HCT116 (cell line): ENCODE data around the gene B3GNT5. TPM values are rescaled to one million over a fixed set of nuclear protein-coding genes. Genes with fewer than 3 reads are reported as not detected.

ENCODE experiments used
- ATAC-seq: fragments of 200-7000 bp; cut with Tn5 transposase; 2 replicates; pipeline ENCODE4 v1.9.1; 2020; ENCODE audit warnings: mild to moderate bottlenecking, moderate library complexity
- BruUV-seq: library from RNA; stranded (reverse); fragments of 400-500 nt; replicated peaks from 2 replicates; lab custom pipeline; 2021; lab: Mats Ljungman, UMichigan
- CTCF ChIA-PET: fragments of 300-600 bp; sonication (Branson Sonifier 250); formaldehyde crosslinking; loops from one replicate; lab custom pipeline; 2021; ENCODE audit warnings: antibody characterized with exemption; lab: Charles Lee
- POLR2A ChIA-PET: fragments of 300-600, 350-600 bp; sonication (Branson Sonifier 250); formaldehyde crosslinking; loops from one replicate; lab custom pipeline; 2021; ENCODE audit warnings: antibody characterized with exemption; lab: Charles Lee
- RAD21 ChIA-PET, 2 experiments: fragments of 300-600 bp; sonication (Branson Sonifier 250); formaldehyde crosslinking; loops; one replicate each; lab custom pipeline; 2023; ENCODE audit warnings: low total read pairs in 2 of 2; ENCODE audit not compliant: uncharacterized antibody in 2 of 2, unreplicated experiment in 2 of 2, low non-redundant PET in 1 of 2; lab: Charles Lee
- DNase-seq: peaks from one replicate; pipeline ENCODE4 v3.0.0-alpha.2; 2010; ENCODE audit warnings: low read depth, low spot score
- H2AFZ ChIP-seq: fragments of 200-600 bp; shearing (Covaris generic), sonication (generic); 2 replicates; pipeline ENCODE4 v1.6.1; 2017; ENCODE audit warnings: low read depth, mixed run types, mixed read lengths, antibody characterized with exemption, low read length; ENCODE audit not compliant: poor library complexity, severe bottlenecking
- H3K27ac ChIP-seq: 2 replicates; pipeline ENCODE4 v1.5.1; 2012; ENCODE audit warnings: low read depth, low read length
- H3K27me3 ChIP-seq: fragments of 200-600 bp; sonication (generic); 2 replicates; pipeline ENCODE4 v1.6.1; 2016; ENCODE audit warnings: mixed run types, low read length, mixed read lengths; ENCODE audit not compliant: insufficient read depth
- H3K36me3 ChIP-seq, 2 experiments: fragments of 200-500 bp in 1 of 2; fragments of 200-600 bp in 1 of 2; sonication (Bioruptor generic) in 1 of 2; sonication (generic) in 1 of 2; 2 replicates each; pipeline versions ENCODE4 v1.5.1 to v1.6.1; 2014 to 2016; ENCODE audit warnings: low read length in 2 of 2, inconsistent platforms in 1 of 2, mixed read lengths in 1 of 2, mixed run types in 1 of 2; ENCODE audit not compliant: insufficient read depth in 2 of 2, control insufficient read depth in 1 of 2
- H3K4me1 ChIP-seq, 2 experiments: fragments of 200-600 bp in 1 of 2; sonication (generic) in 1 of 2; 2 replicates each; pipeline versions ENCODE4 v1.5.1 to v1.6.1; 2012 to 2017; ENCODE audit warnings: low read length in 2 of 2, inconsistent platforms in 1 of 2, mild to moderate bottlenecking in 1 of 2, mixed read lengths in 1 of 2, mixed run types in 1 of 2, moderate library complexity in 1 of 2; ENCODE audit not compliant: insufficient read depth in 2 of 2, control insufficient read depth in 1 of 2
- H3K4me2 ChIP-seq: fragments of 200-600 bp; sonication (generic); 2 replicates; pipeline ENCODE4 v1.6.1; 2017; ENCODE audit warnings: mixed run types, low read length, mixed read lengths
- H3K4me3 ChIP-seq, 2 experiments: fragments of 200-600 bp in 1 of 2; sonication (generic) in 1 of 2; replicated peaks in 1 of 2; 2 replicates each; pipeline ENCODE4 v1.5.1; 2011 to 2016; ENCODE audit warnings: low read length in 2 of 2, control low read depth in 1 of 2, low read depth in 1 of 2, mild to moderate bottlenecking in 1 of 2, mixed read lengths in 1 of 2, mixed run types in 1 of 2
- H3K79me2 ChIP-seq: fragments of 200-600 bp; sonication (generic); 2 replicates; pipeline ENCODE4 v1.6.1; 2017; ENCODE audit warnings: mild to moderate bottlenecking, mixed run types, low read length, moderate library complexity, mixed read lengths; ENCODE audit not compliant: insufficient read depth
- H3K9ac ChIP-seq: fragments of 200-600 bp; sonication (generic); 2 replicates; pipeline ENCODE4 v1.6.1; 2016; ENCODE audit warnings: low read length, mixed read lengths
- H3K9me2 ChIP-seq: fragments of 200-600 bp; sonication (generic), shearing (Covaris generic); 2 replicates; pipeline ENCODE4 v1.6.1; 2017; ENCODE audit warnings: mixed run types, mild to moderate bottlenecking, moderate library complexity; ENCODE audit not compliant: insufficient read depth
- H3K9me3 ChIP-seq, 2 experiments: fragments of 200-500 bp in 1 of 2; fragments of 200-600 bp in 1 of 2; sonication (Bioruptor generic) in 1 of 2; sonication (generic) in 1 of 2; 2 replicates each; pipeline ENCODE4 v1.6.1; 2014 to 2017; ENCODE audit warnings: low read length in 2 of 2, mixed read lengths in 2 of 2, inconsistent platforms in 1 of 2, low read depth in 1 of 2, mild to moderate bottlenecking in 1 of 2, mixed run types in 1 of 2, moderate library complexity in 1 of 2; ENCODE audit not compliant: control insufficient read depth in 1 of 2, insufficient read depth in 1 of 2
- H4K20me1 ChIP-seq: fragments of 200-600 bp; sonication (generic), shearing (Covaris generic); 2 replicates; pipeline ENCODE4 v1.6.1; 2017; ENCODE audit warnings: mixed run types, mild to moderate bottlenecking, moderate library complexity; ENCODE audit not compliant: insufficient read depth
- CBX3 ChIP-seq: IDR thresholded peaks from 2 replicates; pipeline ENCODE4 v1.6.1; 2012; ENCODE audit warnings: low read depth
- EGR1 ChIP-seq: IDR thresholded peaks from 2 replicates; pipeline ENCODE4 v1.6.1; 2012; ENCODE audit warnings: low read depth
- FOSL1 ChIP-seq: IDR thresholded peaks from 2 replicates; pipeline ENCODE4 v1.6.1; 2012; ENCODE audit warnings: low read depth
- SP1 ChIP-seq: IDR thresholded peaks from 2 replicates; pipeline ENCODE4 v1.6.1; 2012; ENCODE audit warnings: low read depth
- SRF ChIP-seq: IDR thresholded peaks from 2 replicates; pipeline ENCODE4 v1.6.1; 2012; ENCODE audit warnings: low read depth
- TCF7L2 ChIP-seq: IDR thresholded peaks from 2 replicates; pipeline ENCODE4 v1.7.0; 2011; ENCODE audit warnings: borderline replicate concordance, inconsistent platforms; ENCODE audit not compliant: insufficient read depth, insufficient read length; ENCODE audit errors: extremely low read depth
- ZFX ChIP-seq: fragments of 450-650 bp; IDR thresholded peaks from 2 replicates; pipeline ENCODE4 v1.6.1; 2017
- intact Hi-C: fragments of 100-400 bp; cut with micrococcal nuclease; formaldehyde crosslinking; loops from 2 replicates; pipeline ENCODE4 v1.10.0; 2022
- total RNA-seq: library from RNA; stranded (reverse); gene quantifications from one replicate; pipeline ENCODE4 v1.2.1, GENCODE V29; 2021; ENCODE audit not compliant: unreplicated experiment
- TF ChIP-seq, protein P1 (sequence below): IDR thresholded peaks from 2 replicates; pipeline ENCODE4 v1.6.1; 2012
- TF ChIP-seq, protein P2 (sequence below), 3 experiments: fragments of 200-600 bp in 1 of 3; sonication (generic) in 1 of 3; IDR thresholded peaks in 2 of 3; conservative IDR thresholded peaks in 1 of 3; 2 replicates each; pipeline ENCODE4 v1.5.1; 2012 to 2017; ENCODE audit warnings: low read depth in 2 of 3, low read length in 2 of 3, antibody characterized with exemption in 1 of 3, borderline replicate concordance in 1 of 3, control low read depth in 1 of 3, mild to moderate bottlenecking in 1 of 3, mixed read lengths in 1 of 3, mixed run types in 1 of 3, moderate library complexity in 1 of 3; ENCODE audit not compliant: insufficient read depth in 1 of 3

Gene B3GNT5
- total RNA-seq, 1 experiment from 2014 or later = 25.3 TPM

DNA sequence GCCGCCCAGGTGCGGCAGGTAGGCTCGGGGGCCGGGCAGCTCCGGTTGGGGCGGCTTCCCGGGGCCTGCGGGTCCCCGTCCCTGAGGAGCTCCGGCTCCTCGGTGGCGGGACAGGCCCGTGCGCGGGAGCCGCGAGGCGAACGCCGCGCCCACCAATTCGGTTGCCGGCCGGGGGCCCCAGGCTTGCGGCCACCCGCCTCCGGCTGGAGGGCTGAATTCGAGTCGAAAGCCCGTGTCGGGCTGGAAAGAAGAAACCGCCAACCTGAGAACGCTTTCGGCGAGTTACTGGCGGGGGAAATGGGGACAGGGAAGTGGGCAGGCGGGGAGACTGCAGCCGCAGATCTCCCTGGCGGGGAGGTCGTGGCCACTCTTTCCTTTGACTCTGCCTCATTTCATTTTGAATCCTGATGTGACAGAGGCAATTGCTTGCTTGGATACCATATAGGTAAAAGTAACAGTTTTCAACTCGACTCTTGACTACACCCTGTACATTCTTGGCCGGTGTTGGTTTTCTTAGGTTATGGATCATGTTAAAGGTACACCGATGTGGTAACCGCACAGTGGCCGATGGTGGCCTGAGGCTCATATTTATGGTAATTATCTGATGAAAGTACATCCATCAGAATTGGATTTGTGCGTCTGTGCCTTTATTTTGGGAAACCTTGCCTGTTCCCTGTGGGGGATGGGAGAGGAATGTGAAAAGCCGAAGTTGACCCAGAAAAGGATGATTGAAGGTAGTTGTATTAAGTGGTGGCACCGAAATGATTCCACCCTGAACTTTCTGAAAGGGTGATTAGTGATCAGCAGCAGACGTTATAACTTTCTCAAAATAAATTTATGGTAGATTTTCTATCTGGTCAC, 1.7 kb downstream of the B3GNT5 start:
- POLR2A ChIA-PET = no interaction called here
- Histone ChIP-seq H3K27ac (peak overlapping the region; percentile 73), H3K27me3 (no peaks in the 10 kb centered on the region), H3K9ac (peak overlapping the region; percentile 85), H3K9me3 (no peaks in the 10 kb centered on the region), H3K4me1 (peaks cover 9 to 25% of the 10 kb centered on the region in 2 experiments; a peak in 3 of 4 replicates), H3K4me2 (peak overlapping the region; percentile 87), H3K79me2 (peaks cover 58% of the 10 kb centered on the region)
- DNase-seq = no peak
- no TSS peak for BruUV-seq
- RAD21 ChIA-PET = no interaction called here
- peak; percentile 5 for TF ChIP-seq TCF7L2
- TF ChIP-seq ZFX = peak; percentile 89; the same call in 1 of the 2 replicates
- TF ChIP-seq SP1 = no peak
- no peak for TF ChIP-seq CBX3
- TF ChIP-seq, all 23 proteins: peak for 2
- Histone ChIP-seq H2AFZ (no peak overlapping the region), H3K36me3 (no peaks in the 10 kb centered on the region), H3K9me2 (no peaks in the 10 kb centered on the region), H3K4me3 (peak overlapping the region; percentile 86 to 92), H4K20me1 (peaks cover 5% of the 10 kb centered on the region; the same call in 1 of the 2 replicates)
- ATAC-seq = peak; percentile 33
- CTCF ChIA-PET = interaction anchor here (0.6 to 1.7 kb wide), 2 partner anchors 127 to 128 kb away, joined by 3 to 6 read pairs; no protein-coding TSS in a partner anchor
- intact Hi-C loops = loop anchor here (2.0 kb wide), 1 partner anchor 128 kb away; no protein-coding TSS in a partner anchor

DNA sequence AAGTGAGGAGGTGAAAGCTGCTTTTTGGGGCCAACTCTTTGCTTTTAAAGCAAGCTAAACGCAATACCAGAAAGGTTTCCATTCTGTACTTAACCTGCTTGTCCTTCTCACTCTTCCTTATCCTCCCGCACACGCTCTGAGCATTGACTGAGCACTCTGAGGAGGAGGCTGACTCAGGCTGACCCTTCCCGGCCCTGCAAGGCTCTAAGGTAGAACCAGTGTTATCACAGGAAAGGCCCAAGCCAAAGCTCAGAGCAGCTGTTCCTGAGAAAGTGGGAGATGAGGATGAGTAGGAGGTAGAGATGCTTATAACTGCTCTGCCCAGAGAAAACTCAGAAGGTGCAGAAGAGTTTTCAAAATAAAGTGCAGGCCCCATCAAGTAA, 2.3 kb downstream of the B3GNT5 start:
- DNase-seq = no peak
- peaks cover 9 to 25% of the 10 kb centered on the region in 2 experiments; a peak in 3 of 4 replicates for H3K4me1 ChIP-seq
- H3K9me2 ChIP-seq = no peaks in the 10 kb centered on the region
- H3K9ac ChIP-seq = peak overlapping the region; percentile 85
- TF ChIP-seq, protein P1, sequence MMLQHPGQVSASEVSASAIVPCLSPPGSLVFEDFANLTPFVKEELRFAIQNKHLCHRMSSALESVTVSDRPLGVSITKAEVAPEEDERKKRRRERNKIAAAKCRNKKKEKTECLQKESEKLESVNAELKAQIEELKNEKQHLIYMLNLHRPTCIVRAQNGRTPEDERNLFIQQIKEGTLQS = no peak
- TF ChIP-seq ZFX = no peak
- no peak for TF ChIP-seq SP1
- no peak for TF ChIP-seq FOSL1
- TF ChIP-seq SRF = no peak
- TF ChIP-seq, protein P2, sequence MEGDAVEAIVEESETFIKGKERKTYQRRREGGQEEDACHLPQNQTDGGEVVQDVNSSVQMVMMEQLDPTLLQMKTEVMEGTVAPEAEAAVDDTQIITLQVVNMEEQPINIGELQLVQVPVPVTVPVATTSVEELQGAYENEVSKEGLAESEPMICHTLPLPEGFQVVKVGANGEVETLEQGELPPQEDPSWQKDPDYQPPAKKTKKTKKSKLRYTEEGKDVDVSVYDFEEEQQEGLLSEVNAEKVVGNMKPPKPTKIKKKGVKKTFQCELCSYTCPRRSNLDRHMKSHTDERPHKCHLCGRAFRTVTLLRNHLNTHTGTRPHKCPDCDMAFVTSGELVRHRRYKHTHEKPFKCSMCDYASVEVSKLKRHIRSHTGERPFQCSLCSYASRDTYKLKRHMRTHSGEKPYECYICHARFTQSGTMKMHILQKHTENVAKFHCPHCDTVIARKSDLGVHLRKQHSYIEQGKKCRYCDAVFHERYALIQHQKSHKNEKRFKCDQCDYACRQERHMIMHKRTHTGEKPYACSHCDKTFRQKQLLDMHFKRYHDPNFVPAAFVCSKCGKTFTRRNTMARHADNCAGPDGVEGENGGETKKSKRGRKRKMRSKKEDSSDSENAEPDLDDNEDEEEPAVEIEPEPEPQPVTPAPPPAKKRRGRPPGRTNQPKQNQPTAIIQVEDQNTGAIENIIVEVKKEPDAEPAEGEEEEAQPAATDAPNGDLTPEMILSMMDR (IDR thresholded peaks at IDR 0.05 in 2 of 3, conservative IDR thresholded peaks at IDR 0.05 in 1 of 3; ENCODE audit: borderline replicate concordance in 1 of 3, insufficient read depth in 1 of 3, low read depth in 2 of 3, low read length in 2 of 3) = no peak
- TF ChIP-seq EGR1 = 0 out of 2 replicates have a peak, but pooled peaks have one; percentile 16
- peaks cover 64% of the 10 kb centered on the region for H3K79me2 ChIP-seq
- no peak overlapping the region; the same call in 1 of the 2 replicates for H3K27ac ChIP-seq
- BruUV-seq = TSS peak; percentile 55
- H3K36me3 ChIP-seq = no peaks in the 10 kb centered on the region
- peak overlapping the region; percentile 87 for H3K4me2 ChIP-seq
- peak; percentile 17; the same call in 1 of the 2 replicates for ATAC-seq
- peaks cover 5% of the 10 kb centered on the region; the same call in 1 of the 2 replicates for H4K20me1 ChIP-seq
- H2AFZ ChIP-seq = no peak overlapping the region
- H3K9me3 ChIP-seq = no peaks in the 10 kb centered on the region
- POLR2A ChIA-PET = no interaction called here
- H3K27me3 ChIP-seq = no peaks in the 10 kb centered on the region
- CTCF ChIA-PET = interaction anchor here (0.6 kb wide), 1 partner anchor 127 kb away, joined by 3 read pairs; no protein-coding TSS in a partner anchor
- H3K4me3 ChIP-seq = peak overlapping the region; percentile 86 to 92
- RAD21 ChIA-PET = no interaction called here
- intact Hi-C loops = loop anchor here (2.0 kb wide), 1 partner anchor 127 kb away; no protein-coding TSS in a partner anchor
